Panc1 (cell line): Measurements from ENCODE around the gene PRPF4. TPM values are rescaled to one million over a fixed set of nuclear protein-coding genes. Genes with fewer than 3 reads are reported as not detected.

Source experiments
- ATAC-seq: fragments of 200-7000 bp; cut with Tn5 transposase; 2 replicates; pipeline ENCODE4 v1.9.1; 2020; ENCODE audit warnings: mild to moderate bottlenecking, moderate library complexity
- BruUV-seq: library from RNA; stranded (reverse); fragments of 400-500 nt; replicated peaks from 2 replicates; lab custom pipeline; 2021; lab: Mats Ljungman, UMichigan
- CTCF ChIA-PET: fragments of 300-600 bp; sonication (Branson Sonifier 250); formaldehyde crosslinking; loops from one replicate; lab custom pipeline; 2022; ENCODE audit warnings: antibody characterized with exemption; lab: Charles Lee
- POLR2A ChIA-PET: fragments of 300-600 bp; sonication (Branson Sonifier 250); formaldehyde crosslinking; loops from one replicate; lab custom pipeline; 2022; ENCODE audit warnings: antibody characterized with exemption; lab: Charles Lee
- DNase-seq: peaks from one replicate; pipeline ENCODE4 v3.0.0-alpha.2; 2010; ENCODE audit warnings: low read depth, low spot score
- H3K27ac ChIP-seq: 2 replicates; pipeline ENCODE4 v1.5.1; 2011; ENCODE audit warnings: mild to moderate bottlenecking, low read length, inconsistent platforms
- H3K27me3 ChIP-seq: fragments of 200-500 bp; sonication (Bioruptor generic); 2 replicates; pipeline ENCODE4 v1.6.0; 2014; ENCODE audit warnings: low read length, inconsistent platforms; ENCODE audit not compliant: control insufficient read depth, insufficient read depth
- H3K36me3 ChIP-seq: fragments of 200-500 bp; sonication (Bioruptor generic); 2 replicates; pipeline ENCODE4 v1.5.1; 2014; ENCODE audit warnings: inconsistent platforms, mild to moderate bottlenecking, low read length, moderate library complexity; ENCODE audit not compliant: control insufficient read depth, insufficient read depth
- H3K4me1 ChIP-seq: 2 replicates; pipeline ENCODE4 v1.5.1; 2011; ENCODE audit warnings: inconsistent platforms, mild to moderate bottlenecking, low read length, moderate library complexity; ENCODE audit not compliant: control insufficient read depth, insufficient read depth
- H3K4me3 ChIP-seq, 2 experiments: 2 replicates each; pipeline ENCODE4 v1.5.1; 2011 to 2012; ENCODE audit warnings: low read depth in 2 of 2, low read length in 2 of 2, mild to moderate bottlenecking in 2 of 2, inconsistent platforms in 1 of 2, moderate library complexity in 1 of 2
- H3K9me3 ChIP-seq: fragments of 200-500 bp; sonication (Bioruptor generic); 2 replicates; pipeline ENCODE4 v1.5.1; 2014; ENCODE audit warnings: low read depth, mild to moderate bottlenecking, inconsistent platforms, low read length, moderate library complexity; ENCODE audit not compliant: control insufficient read depth, insufficient read depth
- CTCF ChIP-seq: fragments of 450-650 bp; IDR thresholded peaks from 2 replicates; pipeline ENCODE4 v1.5.1; 2017; ENCODE audit warnings: mild to moderate bottlenecking
- POLR2AphosphoS5 ChIP-seq: IDR thresholded peaks from 2 replicates; pipeline ENCODE4 v1.6.1; 2012; ENCODE audit warnings: mild to moderate bottlenecking, low read depth, low read length, moderate library complexity
- SIN3A ChIP-seq: IDR thresholded peaks from 2 replicates; pipeline ENCODE4 v1.6.1; 2012; ENCODE audit warnings: low read depth, mild to moderate bottlenecking, low read length, moderate library complexity, borderline replicate concordance; ENCODE audit not compliant: insufficient read depth
- TCF7L2 ChIP-seq: IDR thresholded peaks from 2 replicates; pipeline ENCODE4 v1.6.1; 2011; ENCODE audit warnings: mild to moderate bottlenecking, low read depth, low read length, inconsistent platforms
- in situ Hi-C: cut with HindIII; loops from 2 replicates; pipeline ENCODE4 v1.10.0; 2016; ENCODE audit warnings: low sequenced_read_pairs, low pct_unique_long_range_greater_than_20kb
- intact Hi-C: fragments of 100-400 bp; cut with micrococcal nuclease; formaldehyde crosslinking; loops from one replicate; pipeline ENCODE4 v1.10.0; 2022; ENCODE audit not compliant: unreplicated experiment
- total RNA-seq: library from RNA; stranded (reverse); gene quantifications from one replicate; pipeline ENCODE4 v1.2.1, GENCODE V29; 2021; ENCODE audit not compliant: unreplicated experiment
- TF ChIP-seq, protein P1 (sequence below), 2 experiments: IDR thresholded peaks; 2 replicates each; pipeline ENCODE4 v1.6.1; 2011 to 2012; ENCODE audit warnings: low read depth in 2 of 2, control low read depth in 1 of 2, low read length in 1 of 2, mild to moderate bottlenecking in 1 of 2, moderate library complexity in 1 of 2; ENCODE audit not compliant: insufficient read depth in 1 of 2

The PRPF4 gene
- total RNA-seq, 1 experiment from 2014 or later, result 28.9 TPM

DNA sequence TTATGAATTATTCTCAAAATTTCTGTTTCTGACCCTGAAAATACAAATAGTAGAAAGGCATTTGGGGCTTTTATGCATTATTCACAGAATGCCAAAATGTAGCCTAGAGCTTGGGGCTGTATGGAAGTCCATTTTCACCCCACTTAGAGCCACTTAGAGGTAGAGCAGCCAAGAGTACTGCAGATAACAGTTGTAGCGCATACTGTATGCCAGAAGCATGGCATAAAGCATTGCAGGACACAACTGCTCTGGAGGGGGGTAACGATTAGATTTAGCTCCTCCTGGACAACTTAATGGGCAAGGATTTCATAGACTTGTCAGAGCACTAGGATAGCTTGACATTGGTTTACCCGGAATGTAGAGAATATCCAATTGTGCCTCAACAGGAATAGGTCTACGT is 38.4 kb upstream of the PRPF4 start:
- ChIA-PET POLR2A (no interaction called here), CTCF (no interaction called here)
- ATAC-seq, result no peak
- no peaks in the 10 kb centered on the region for H3K27me3 ChIP-seq
- no peaks in the 10 kb centered on the region for H3K9me3 ChIP-seq
- no peak overlapping the region for H3K4me3 ChIP-seq
- no TSS peak for BruUV-seq
- no peaks in the 10 kb centered on the region for H3K4me1 ChIP-seq
- no peak overlapping the region for H3K27ac ChIP-seq
- in situ Hi-C loops, result no loop called here
- no peak for DNase-seq
- no peaks in the 10 kb centered on the region for H3K36me3 ChIP-seq
- TF ChIP-seq SIN3A (no peak), TCF7L2 (no peak), POLR2AphosphoS5 (no peak), CTCF (no peak)
- TF ChIP-seq, protein P1, sequence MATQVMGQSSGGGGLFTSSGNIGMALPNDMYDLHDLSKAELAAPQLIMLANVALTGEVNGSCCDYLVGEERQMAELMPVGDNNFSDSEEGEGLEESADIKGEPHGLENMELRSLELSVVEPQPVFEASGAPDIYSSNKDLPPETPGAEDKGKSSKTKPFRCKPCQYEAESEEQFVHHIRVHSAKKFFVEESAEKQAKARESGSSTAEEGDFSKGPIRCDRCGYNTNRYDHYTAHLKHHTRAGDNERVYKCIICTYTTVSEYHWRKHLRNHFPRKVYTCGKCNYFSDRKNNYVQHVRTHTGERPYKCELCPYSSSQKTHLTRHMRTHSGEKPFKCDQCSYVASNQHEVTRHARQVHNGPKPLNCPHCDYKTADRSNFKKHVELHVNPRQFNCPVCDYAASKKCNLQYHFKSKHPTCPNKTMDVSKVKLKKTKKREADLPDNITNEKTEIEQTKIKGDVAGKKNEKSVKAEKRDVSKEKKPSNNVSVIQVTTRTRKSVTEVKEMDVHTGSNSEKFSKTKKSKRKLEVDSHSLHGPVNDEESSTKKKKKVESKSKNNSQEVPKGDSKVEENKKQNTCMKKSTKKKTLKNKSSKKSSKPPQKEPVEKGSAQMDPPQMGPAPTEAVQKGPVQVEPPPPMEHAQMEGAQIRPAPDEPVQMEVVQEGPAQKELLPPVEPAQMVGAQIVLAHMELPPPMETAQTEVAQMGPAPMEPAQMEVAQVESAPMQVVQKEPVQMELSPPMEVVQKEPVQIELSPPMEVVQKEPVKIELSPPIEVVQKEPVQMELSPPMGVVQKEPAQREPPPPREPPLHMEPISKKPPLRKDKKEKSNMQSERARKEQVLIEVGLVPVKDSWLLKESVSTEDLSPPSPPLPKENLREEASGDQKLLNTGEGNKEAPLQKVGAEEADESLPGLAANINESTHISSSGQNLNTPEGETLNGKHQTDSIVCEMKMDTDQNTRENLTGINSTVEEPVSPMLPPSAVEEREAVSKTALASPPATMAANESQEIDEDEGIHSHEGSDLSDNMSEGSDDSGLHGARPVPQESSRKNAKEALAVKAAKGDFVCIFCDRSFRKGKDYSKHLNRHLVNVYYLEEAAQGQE (IDR thresholded peaks at IDR 0.05; ENCODE audit: insufficient read depth in 1 of 2, low read depth in 2 of 2, low read length in 1 of 2), result no peak
- intact Hi-C loops, result no loop called here

DNA sequence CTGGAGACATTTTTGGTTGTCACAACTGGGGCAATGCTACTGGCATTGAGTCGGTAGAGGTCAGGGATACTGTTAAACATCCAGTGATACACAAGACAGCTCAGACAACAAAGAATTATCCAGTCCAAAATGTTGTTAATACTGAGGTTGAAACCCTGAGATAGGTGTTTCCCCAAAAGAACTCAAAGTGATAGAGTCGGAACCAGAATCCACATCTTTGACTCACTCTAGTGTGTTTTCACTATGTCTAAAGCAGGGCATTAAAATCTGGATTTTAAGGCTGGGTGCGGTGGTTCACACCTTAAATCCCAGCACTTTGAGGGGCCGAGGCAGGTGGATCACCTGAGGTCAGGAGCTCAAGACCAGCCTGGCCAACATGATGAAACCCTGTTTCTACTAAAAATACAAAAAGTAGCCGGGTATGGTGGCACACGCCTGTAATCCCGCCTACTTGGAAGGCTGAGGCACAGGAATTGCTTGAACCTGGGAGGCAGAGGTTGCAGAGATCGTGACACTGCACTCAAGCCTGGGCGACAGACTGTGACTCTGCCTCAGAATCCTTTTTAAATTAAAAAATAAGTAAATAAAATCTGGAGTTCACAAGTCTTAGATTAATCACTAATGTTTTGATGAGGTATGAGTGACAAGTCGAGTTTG is 37.1 kb upstream of the PRPF4 start:
- intact Hi-C loops, result no loop called here
- no peak for ATAC-seq
- Histone ChIP-seq H3K4me3 (no peak overlapping the region), H3K27me3 (no peaks in the 10 kb centered on the region), H3K27ac (no peak overlapping the region), H3K4me1 (no peaks in the 10 kb centered on the region), H3K36me3 (no peaks in the 10 kb centered on the region), H3K9me3 (no peaks in the 10 kb centered on the region)
- no peak for TF ChIP-seq SIN3A
- no peak for TF ChIP-seq POLR2AphosphoS5
- no peak for TF ChIP-seq CTCF
- TF ChIP-seq, protein P1 (IDR thresholded peaks at IDR 0.05; ENCODE audit: insufficient read depth in 1 of 2, low read depth in 2 of 2, low read length in 1 of 2), result no peak
- no peak for TF ChIP-seq TCF7L2
- DNase-seq, result no peak
- ChIA-PET POLR2A (no interaction called here), CTCF (no interaction called here)
- in situ Hi-C loops, result no loop called here
- BruUV-seq, result TSS peak; percentile 26
